ENCODE measurements around the gene TCAP. TPM values are rescaled to one million over a fixed set of nuclear protein-coding genes. Genes with fewer than 3 reads are reported as not detected.

Gene TCAP
- total RNA-seq, 1 donor from 2014 or later: 1.3 TPM

GRCh38 chr17:39629494-39629880, 35.7 kb upstream of the TCAP start:
- H3K27ac Mint-ChIP-seq (ENCODE audit: unreplicated experiment): no peak overlapping the region
- no peaks in the 10 kb centered on the region for H3K9me3 Mint-ChIP-seq (ENCODE audit: unreplicated experiment)
- peaks cover 15% of the 10 kb centered on the region for H3K4me1 Mint-ChIP-seq (ENCODE audit: unreplicated experiment)
- no peak for TF ChIP-seq CTCF (IDR thresholded peaks at IDR 0.05)
- no peak for DNase-seq (ENCODE audit: extremely low spot score, unreplicated experiment)
- H3K27me3 Mint-ChIP-seq (ENCODE audit: unreplicated experiment): peaks cover 57% of the 10 kb centered on the region
- H3K36me3 Mint-ChIP-seq (ENCODE audit: unreplicated experiment): no peaks in the 10 kb centered on the region
- no peak overlapping the region for H3K4me3 Mint-ChIP-seq (ENCODE audit: unreplicated experiment)

GRCh38 chr17:39629898-39630297, 35.3 kb upstream of the TCAP start:
- peaks cover 53% of the 10 kb centered on the region for H3K27me3 Mint-ChIP-seq (ENCODE audit: unreplicated experiment)
- no peak for TF ChIP-seq CTCF (IDR thresholded peaks at IDR 0.05)
- no peak overlapping the region for H3K4me3 Mint-ChIP-seq (ENCODE audit: unreplicated experiment)
- no peak overlapping the region for H3K27ac Mint-ChIP-seq (ENCODE audit: unreplicated experiment)
- no peaks in the 10 kb centered on the region for H3K36me3 Mint-ChIP-seq (ENCODE audit: unreplicated experiment)
- H3K9me3 Mint-ChIP-seq (ENCODE audit: unreplicated experiment): no peaks in the 10 kb centered on the region
- no peak for DNase-seq (ENCODE audit: extremely low spot score, unreplicated experiment)
- peaks cover 15% of the 10 kb centered on the region for H3K4me1 Mint-ChIP-seq (ENCODE audit: unreplicated experiment)

- Mint-ChIP-seq H3K4me3 (ENCODE audit: unreplicated experiment) (no peak overlapping the region), H3K9me3 (ENCODE audit: unreplicated experiment) (no peaks in the 10 kb centered on the region), H3K36me3 (ENCODE audit: unreplicated experiment) (no peaks in the 10 kb centered on the region), H3K27ac (ENCODE audit: unreplicated experiment) (no peak overlapping the region), H3K4me1 (ENCODE audit: unreplicated experiment) (peaks cover 12% of the 10 kb centered on the region), H3K27me3 (ENCODE audit: unreplicated experiment) (peaks cover 38% of the 10 kb centered on the region)
- no peak for TF ChIP-seq CTCF (IDR thresholded peaks at IDR 0.05)
- no peak for DNase-seq (ENCODE audit: extremely low spot score, unreplicated experiment)
Measured at GRCh38 chr17:39631403-39631802, 33.7 kb upstream of the TCAP start.

- no peaks in the 10 kb centered on the region for H3K9me3 Mint-ChIP-seq (ENCODE audit: unreplicated experiment)
- H3K4me3 Mint-ChIP-seq (ENCODE audit: unreplicated experiment): no peak overlapping the region
- no peak for DNase-seq (ENCODE audit: extremely low spot score, unreplicated experiment)
- H3K4me1 Mint-ChIP-seq (ENCODE audit: unreplicated experiment): peaks cover 9% of the 10 kb centered on the region
- no peak for TF ChIP-seq CTCF (IDR thresholded peaks at IDR 0.05)
- no peak overlapping the region for H3K27ac Mint-ChIP-seq (ENCODE audit: unreplicated experiment)
- H3K27me3 Mint-ChIP-seq (ENCODE audit: unreplicated experiment): peaks cover 34% of the 10 kb centered on the region
- no peaks in the 10 kb centered on the region for H3K36me3 Mint-ChIP-seq (ENCODE audit: unreplicated experiment)
Measured at GRCh38 chr17:39632153-39632941, 32.8 kb upstream of the TCAP start.

GRCh38 chr17:39633570-39634183, 31.5 kb upstream of the TCAP start:
- Mint-ChIP-seq H3K27me3 (ENCODE audit: unreplicated experiment) (peaks cover 23% of the 10 kb centered on the region), H3K36me3 (ENCODE audit: unreplicated experiment) (no peaks in the 10 kb centered on the region), H3K27ac (ENCODE audit: unreplicated experiment) (no peak overlapping the region), H3K4me3 (ENCODE audit: unreplicated experiment) (no peak overlapping the region), H3K4me1 (ENCODE audit: unreplicated experiment) (peaks cover 18% of the 10 kb centered on the region), H3K9me3 (ENCODE audit: unreplicated experiment) (no peaks in the 10 kb centered on the region)
- no peak for TF ChIP-seq CTCF (IDR thresholded peaks at IDR 0.05)
- DNase-seq (ENCODE audit: extremely low spot score, unreplicated experiment): no peak

Data from osteocyte (in vitro differentiated cells).